GM21526 (cell line): ENCODE data around the gene VPS13C.

ENCODE experiments used
- ATAC-seq: cut with Tn5 transposase; IDR thresholded peaks from one replicate; pipeline ENCODE4 v1.9.1; 2021; ENCODE audit warnings: moderate library complexity; ENCODE audit not compliant: unreplicated experiment, low FRiP score

Gene VPS13C

GRCh38 chr15:61888074-61888780, 172.0 kb downstream of the VPS13C start:
- ATAC-seq: no peak

DNA sequence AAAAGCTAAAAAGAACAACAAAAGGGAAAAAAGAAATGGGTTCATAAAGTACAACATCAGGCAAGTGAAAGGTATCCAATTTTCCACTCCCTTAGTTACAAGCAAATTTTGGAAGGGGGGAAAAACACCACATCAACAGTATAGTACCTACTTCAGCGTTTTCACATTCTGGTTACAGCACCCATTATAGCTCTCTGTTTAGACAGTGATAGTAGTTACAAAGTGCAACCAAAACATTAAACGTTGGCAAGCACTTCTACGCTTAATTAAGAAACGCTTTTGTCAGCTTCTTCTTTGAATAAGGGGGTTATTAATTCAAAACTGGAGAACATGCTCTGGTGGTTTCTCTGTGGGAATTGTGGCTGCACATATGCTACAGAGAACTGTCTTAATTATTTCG, 180.2 kb downstream of the VPS13C start:
- ATAC-seq: no peak

GRCh38 chr15:61879219-61879618, 181.0 kb downstream of the VPS13C start:
- ATAC-seq: no peak

DNA sequence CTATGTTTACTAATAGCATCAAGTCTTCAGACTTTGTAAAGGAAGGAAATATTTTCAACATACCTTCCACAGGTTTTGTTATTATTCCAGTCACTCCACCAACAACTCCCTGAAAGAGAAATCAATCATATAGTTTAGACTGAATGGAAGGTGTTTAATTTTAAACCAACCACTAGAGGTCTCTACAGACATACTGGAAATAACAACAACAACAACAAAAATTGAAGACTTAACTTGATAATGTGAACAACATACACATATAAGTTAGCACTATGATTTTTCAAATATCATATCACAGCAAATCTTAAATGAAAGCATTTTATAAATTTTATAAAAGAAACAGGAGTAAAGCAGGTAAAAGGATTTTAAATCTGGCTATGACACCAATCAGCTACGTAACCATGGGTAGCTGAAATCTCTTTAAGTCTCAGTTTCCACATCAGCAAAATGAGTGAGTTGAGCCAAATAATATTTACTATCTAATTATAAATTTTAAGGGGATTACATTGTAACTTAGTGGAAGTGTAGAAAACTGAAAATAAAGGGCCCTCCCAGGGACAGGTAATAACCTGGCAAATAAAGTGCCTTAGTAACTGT, 188.2 kb downstream of the VPS13C start:
- ATAC-seq: no peak

DNA sequence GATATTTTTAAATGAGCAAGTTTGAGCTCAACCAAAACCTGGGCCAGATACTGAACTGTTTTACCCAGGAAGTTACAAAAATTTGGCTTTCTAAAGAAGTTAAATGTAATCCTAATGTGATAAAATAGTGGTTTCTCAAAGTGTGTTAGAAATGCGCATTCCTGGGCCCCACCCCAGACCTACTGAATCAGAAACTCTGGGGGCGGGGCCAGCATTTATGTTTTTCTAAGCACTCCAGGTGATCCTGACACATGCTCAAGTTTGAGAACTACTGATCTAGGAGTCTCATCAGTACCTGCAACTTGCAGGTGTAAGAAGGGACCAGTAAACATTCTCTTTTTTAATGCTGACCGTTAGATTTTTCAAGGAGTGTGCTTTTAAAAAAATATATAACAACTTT, 190.6 kb downstream of the VPS13C start:
- no peak for ATAC-seq

DNA sequence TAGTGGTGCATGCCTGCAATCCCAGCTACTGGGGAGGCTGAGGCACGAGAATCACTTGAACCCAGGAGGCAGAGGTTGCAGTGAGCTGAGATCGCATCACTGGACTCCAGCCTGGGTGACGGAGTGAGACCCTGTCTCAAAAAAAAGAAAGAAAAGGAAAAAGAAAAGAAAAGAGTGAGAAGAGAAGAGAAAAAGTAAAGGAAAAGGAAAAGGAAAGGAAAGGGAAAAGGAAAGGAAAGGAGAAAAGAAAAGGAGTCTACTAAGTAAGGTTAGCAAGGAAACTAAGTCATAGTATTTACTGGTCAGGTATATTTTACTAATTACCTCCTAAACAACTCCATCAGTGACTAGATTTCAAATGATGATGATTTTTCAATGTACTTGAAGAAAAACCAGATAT, 198.3 kb downstream of the VPS13C start:
- no peak for ATAC-seq

GRCh38 chr15:61857169-61857829, 202.9 kb downstream of the VPS13C start:
- ATAC-seq: no peak

DNA sequence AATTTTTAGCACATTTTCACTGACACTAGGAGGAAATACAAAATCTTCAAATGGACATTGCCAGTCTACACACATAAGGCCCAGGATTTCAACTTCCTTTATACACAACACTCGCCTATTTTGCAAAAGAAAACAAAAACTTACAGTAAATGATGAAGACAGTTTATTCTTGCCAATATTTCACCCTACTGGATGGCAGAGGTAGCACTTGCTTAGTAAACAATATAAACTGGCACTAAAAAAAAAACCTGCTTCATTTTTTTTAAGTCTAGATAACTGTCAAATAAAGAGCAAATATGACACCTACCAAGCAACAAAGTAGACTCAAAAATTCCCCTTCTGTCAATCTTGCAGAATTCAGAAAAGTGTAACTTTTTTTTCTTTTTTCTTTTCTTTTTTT, 204.0 kb downstream of the VPS13C start:
- ATAC-seq: no peak

GRCh38 chr15:61853195-61853594, 207.1 kb downstream of the VPS13C start:
- no peak for ATAC-seq

GRCh38 chr15:61851955-61852354, 208.3 kb downstream of the VPS13C start:
- no peak for ATAC-seq

- ATAC-seq: no peak
These were observed 210.8 kb downstream of the VPS13C start for GRCh38 chr15:61849447-61849846.

DNA sequence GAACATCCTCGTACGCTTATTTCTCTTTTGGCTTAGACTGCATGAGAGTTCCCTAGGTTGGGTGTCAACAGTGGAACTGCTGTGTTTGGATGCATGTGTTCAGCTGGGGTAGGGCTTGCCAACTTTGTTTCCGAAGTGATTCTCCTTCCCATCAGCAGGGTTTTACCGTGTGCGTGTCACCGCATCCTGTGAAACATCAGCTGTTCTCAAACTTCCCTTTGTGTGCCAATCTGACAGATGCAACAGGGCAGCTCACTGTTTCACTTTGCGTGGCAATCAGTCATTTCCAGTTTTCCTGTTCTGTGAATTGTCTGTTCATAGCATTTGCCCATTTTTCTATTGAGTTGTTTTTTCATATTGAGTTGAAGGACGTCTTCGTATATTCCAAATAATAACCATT, 218.8 kb downstream of the VPS13C start:
- ATAC-seq: no peak

DNA sequence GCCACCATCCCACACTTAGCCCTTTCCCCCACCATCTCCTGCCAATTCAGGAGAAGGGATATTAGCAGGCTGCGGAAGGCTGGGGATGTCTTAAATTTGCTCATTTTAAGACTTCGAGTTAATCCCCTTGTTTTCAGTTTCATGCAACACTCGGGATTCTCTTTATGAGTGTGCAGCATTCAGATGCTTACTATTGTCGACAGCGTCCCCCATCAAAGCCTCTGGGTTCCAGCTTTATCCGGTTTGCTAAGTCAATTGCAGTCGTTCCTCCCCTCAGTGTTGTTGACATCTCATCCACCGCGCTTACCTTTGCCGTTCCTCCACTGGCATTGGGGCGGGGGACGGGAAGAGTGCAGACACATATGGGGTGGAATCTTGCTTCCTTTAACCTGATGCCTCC, 220.2 kb downstream of the VPS13C start:
- no peak for ATAC-seq

DNA sequence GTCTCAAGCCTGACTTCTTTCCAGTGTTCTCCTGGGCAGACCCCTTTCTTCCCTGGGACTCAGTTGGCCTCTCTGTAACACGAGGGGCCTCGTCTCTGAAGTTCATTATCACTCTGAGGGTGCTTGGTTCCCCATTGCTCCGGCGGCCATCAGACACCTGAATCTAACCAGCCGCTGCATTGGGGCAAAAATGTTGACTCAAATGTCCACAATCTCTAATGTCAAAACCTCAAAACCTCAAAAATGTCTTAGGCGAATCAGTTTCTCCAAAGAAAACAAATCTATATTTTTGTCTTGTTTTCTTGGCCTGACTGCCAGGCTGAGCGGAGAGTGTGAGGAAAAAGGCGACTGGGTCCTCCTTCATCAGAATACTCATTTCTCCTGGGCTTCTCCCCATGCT, 220.7 kb downstream of the VPS13C start:
- no peak for ATAC-seq

- ATAC-seq: no peak
These were observed 224.6 kb downstream of the VPS13C start for GRCh38 chr15:61835496-61836106.

DNA sequence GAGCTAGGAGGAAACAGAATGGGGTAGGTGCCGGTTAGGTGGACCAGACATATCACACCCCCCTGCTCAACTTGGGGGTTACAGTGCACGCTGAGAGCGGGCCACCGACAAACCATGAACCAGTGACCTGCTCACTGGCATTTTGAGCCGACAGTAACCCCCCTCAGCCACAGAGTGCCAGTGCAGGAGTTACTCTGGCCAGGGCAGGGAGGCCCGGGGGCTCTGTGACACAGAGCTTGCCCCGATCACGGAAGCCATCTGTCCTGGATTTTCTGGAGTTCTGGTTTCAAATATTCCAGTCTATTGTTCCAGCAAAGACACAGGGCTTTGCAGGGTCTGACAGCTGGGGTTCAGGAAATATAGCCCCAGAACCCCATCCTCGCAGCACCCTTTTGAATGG, 225.2 kb downstream of the VPS13C start:
- ATAC-seq: no peak

- no peak for ATAC-seq
These were observed 226.1 kb downstream of the VPS13C start for GRCh38 chr15:61834076-61834697.

GRCh38 chr15:61832223-61832622, 228.0 kb downstream of the VPS13C start:
- ATAC-seq: no peak

- no peak for ATAC-seq
These were observed 228.7 kb downstream of the VPS13C start for GRCh38 chr15:61831505-61831921.

DNA sequence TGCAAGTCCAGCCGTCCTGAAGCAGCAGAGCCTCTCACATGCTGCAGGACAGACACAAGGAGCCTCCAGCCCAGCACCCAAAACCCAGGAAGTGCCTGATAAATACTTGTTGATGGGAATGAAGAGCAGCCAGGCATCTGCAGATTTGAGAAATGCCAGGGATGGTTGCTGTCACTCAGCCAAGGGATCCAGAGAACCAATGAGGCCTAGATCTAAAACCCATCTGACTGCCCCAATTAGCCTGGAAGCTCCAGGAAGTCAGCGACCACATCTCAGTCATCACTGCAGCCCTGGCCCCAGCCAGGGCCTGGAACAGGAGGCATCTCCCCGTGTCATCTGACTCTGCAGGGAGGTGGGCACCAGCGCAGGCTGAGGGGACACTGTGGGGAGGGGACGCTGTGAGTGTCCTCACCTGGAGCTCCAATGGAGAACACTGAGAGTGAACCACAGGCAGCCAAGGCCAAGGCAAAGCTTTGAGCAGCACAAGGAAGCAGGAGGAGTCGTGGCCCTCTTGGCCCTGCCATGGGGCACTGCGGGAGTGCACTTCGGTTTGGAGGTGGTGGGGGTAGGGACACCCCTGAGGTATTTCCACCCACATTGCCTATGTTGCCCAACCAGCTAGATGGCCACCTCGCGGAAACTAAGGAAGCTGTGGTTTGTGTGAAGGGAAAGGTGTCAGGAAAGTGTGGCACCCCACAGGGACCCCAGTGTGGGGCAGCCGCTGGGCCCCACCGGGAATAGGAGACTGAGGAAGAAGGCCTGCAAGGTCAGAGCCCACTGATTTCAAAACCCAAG, 229.5 kb downstream of the VPS13C start:
- no peak for ATAC-seq
